Keratinocyte (primary cell): ENCODE measurements around the gene HCCS. TPM values are rescaled to one million over a fixed set of nuclear protein-coding genes. Genes with fewer than 3 reads are reported as not detected.
"Not testable (repeated sequence)": the region's sequence is repeated elsewhere in the genome, so short reads cannot be mapped to it uniquely, and the experiment has no call there.

Source experiments
- DNase-seq: peaks from one replicate; pipeline ENCODE4 v3.0.0-alpha.2; 2011; ENCODE audit warnings: low read depth, missing footprints, low spot score
- FAIRE-seq: peaks from 2 replicates; lab custom pipeline; 2011; peaks lifted over from hg19 to GRCh38; lab: Jason Lieb, UNC
- H2AFZ ChIP-seq: 2 replicates; pipeline ENCODE4 v1.6.0; 2012; ENCODE audit warnings: low read length, control low read depth, inconsistent platforms; ENCODE audit not compliant: control insufficient read depth
- H3K27ac ChIP-seq: 2 replicates; pipeline ENCODE4 v1.5.1; 2011; ENCODE audit warnings: low read length; ENCODE audit not compliant: control insufficient read depth, insufficient read depth
- H3K27me3 ChIP-seq: 3 replicates; pipeline ENCODE4 v1.6.0; 2011; ENCODE audit warnings: low read length; ENCODE audit not compliant: control insufficient read depth, insufficient read depth; ENCODE audit errors: extremely low read depth
- H3K36me3 ChIP-seq, 2 experiments: 2 replicates in 1 of 2; 3 replicates in 1 of 2; pipeline ENCODE4 v1.5.1; 2011; ENCODE audit warnings: low read length in 2 of 2, mild to moderate bottlenecking in 1 of 2; ENCODE audit not compliant: control insufficient read depth in 2 of 2, insufficient read depth in 2 of 2; ENCODE audit errors: extremely low read depth in 1 of 2
- H3K4me1 ChIP-seq: 3 replicates; pipeline ENCODE4 v1.5.1; 2011; ENCODE audit warnings: low read length; ENCODE audit not compliant: control insufficient read depth, insufficient read depth; ENCODE audit errors: extremely low read depth
- H3K4me2 ChIP-seq: 3 replicates; pipeline ENCODE4 v1.6.0; 2011; ENCODE audit warnings: low read depth, low read length; ENCODE audit not compliant: control insufficient read depth, insufficient read depth; ENCODE audit errors: extremely low read depth
- H3K4me3 ChIP-seq, 3 experiments: fragments of 200-600 bp in 1 of 3; sonication (generic) in 1 of 3; 2 replicates in 2 of 3; 3 replicates in 1 of 3; pipeline ENCODE4 v1.5.1; 2011 to 2016; ENCODE audit warnings: low read length in 3 of 3, mild to moderate bottlenecking in 3 of 3, control low read depth in 2 of 3, inconsistent platforms in 1 of 3, low read depth in 1 of 3, mixed read lengths in 1 of 3, mixed run types in 1 of 3, moderate library complexity in 1 of 3; ENCODE audit not compliant: control insufficient read depth in 2 of 3, insufficient read depth in 2 of 3; ENCODE audit errors: extremely low read depth in 1 of 3
- H3K79me2 ChIP-seq: 2 replicates; pipeline ENCODE4 v1.6.0; 2012; ENCODE audit warnings: low read length; ENCODE audit not compliant: control insufficient read depth, insufficient read depth
- H3K9ac ChIP-seq: 3 replicates; pipeline ENCODE4 v1.6.0; 2011; ENCODE audit warnings: low read length; ENCODE audit not compliant: control insufficient read depth, insufficient read depth; ENCODE audit errors: extremely low read depth
- H3K9me1 ChIP-seq: 3 replicates; pipeline ENCODE4 v1.6.0; 2011; ENCODE audit warnings: low read length; ENCODE audit not compliant: control insufficient read depth, insufficient read depth; ENCODE audit errors: extremely low read depth
- H3K9me3 ChIP-seq: 2 replicates; pipeline ENCODE4 v1.5.1; 2012; ENCODE audit warnings: low read depth, low read length; ENCODE audit not compliant: control insufficient read depth
- H4K20me1 ChIP-seq: 3 replicates; pipeline ENCODE4 v1.6.0; 2011; ENCODE audit warnings: low read length; ENCODE audit not compliant: control insufficient read depth, insufficient read depth; ENCODE audit errors: extremely low read depth
- EZH2 ChIP-seq: IDR thresholded peaks from one replicate; pipeline ENCODE4 v1.6.1; 2012; ENCODE audit warnings: inconsistent platforms, mild to moderate bottlenecking, low read length, moderate library complexity
- dilution Hi-C: fragments of 300-500 bp; cut with MboI; formaldehyde crosslinking; loops from one replicate; pipeline ENCODE4 v1.7.0; 2020; ENCODE audit warnings: low sequenced_read_pairs; ENCODE audit not compliant: extremely low pct_ligation_motif_present
- polyA plus RNA-seq, 5 experiments: library from polyadenylated mRNA; depleted of rRNA in 3 of 5; stranded (reverse) in 3 of 5; stranded (forward) in 1 of 5; unstranded in 1 of 5; fragments of >200 nt; gene quantifications; 1 replicate in 1 of 5; 2 replicates in 3 of 5; 3 replicates in 1 of 5; pipeline versions ENCODE4 v1.2.1 to v1.2.3, GENCODE V29; 2011 to 2012; ENCODE audit warnings: missing spikeins in 2 of 5, low read depth in 1 of 5, low replicate concordance in 1 of 5
- TF ChIP-seq, protein P1 (sequence below), 3 experiments: IDR thresholded peaks in 1 of 3; conservative IDR thresholded peaks in 1 of 3; optimal IDR thresholded peaks in 1 of 3; 2 replicates in 2 of 3; 3 replicates in 1 of 3; pipeline versions ENCODE3 to v1.5.1; 2011; ENCODE audit warnings: low read length in 3 of 3, mild to moderate bottlenecking in 3 of 3, moderate library complexity in 2 of 3, control low read depth in 1 of 3, inconsistent platforms in 1 of 3; ENCODE audit not compliant: insufficient read depth in 2 of 3; ENCODE audit errors: extremely low read depth in 1 of 3

Gene HCCS
- polyA plus RNA-seq, 1 donor (not counting 4 experiments of a cell fraction or from before 2014, with no cell fraction given): 45.3 TPM

DNA sequence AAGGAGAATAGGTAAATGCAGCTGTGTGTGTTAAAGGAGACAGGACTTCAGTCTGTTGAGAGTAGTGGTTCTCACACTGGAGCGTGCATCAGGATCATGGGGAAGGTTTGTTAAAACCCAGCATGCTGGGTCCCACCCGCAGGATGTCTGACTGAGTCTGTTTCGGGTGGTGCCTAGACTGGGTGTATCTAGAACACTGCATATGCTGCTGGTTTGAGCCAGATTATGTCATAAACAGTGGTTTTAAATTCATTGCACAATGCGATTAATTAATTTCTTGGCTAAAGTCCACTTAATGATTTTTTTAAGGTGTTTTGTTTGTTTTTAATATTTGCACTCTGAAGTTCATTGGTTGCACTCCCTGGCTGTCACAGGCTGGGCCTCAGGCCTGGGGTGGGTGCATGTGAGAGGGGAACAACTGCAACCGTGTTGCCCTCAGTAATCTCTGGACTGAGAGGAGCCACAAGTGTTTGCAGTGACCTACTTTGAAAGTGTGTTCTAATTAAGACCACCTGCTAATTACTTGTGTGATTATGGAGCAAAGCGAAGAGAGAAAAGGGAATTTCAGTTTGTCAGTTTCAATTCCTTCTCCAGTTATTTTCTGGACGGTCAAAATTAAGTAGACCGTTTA lies 8.3 kb downstream of the HCCS start:
- no peak overlapping the region for H2AFZ ChIP-seq
- no peak for DNase-seq
- H3K4me3 ChIP-seq: no peak overlapping the region
- H3K4me1 ChIP-seq: no peaks in the 10 kb centered on the region
- H3K27ac ChIP-seq: no peak overlapping the region
- H3K9me1 ChIP-seq: no peaks in the 10 kb centered on the region
- no peak overlapping the region for H3K4me2 ChIP-seq
- peaks cover 7 to 14% of the 10 kb centered on the region in 2 experiments for H3K36me3 ChIP-seq
- FAIRE-seq: no peak
- peaks cover 2% of the 10 kb centered on the region for H3K79me2 ChIP-seq
- no peaks in the 10 kb centered on the region for H3K27me3 ChIP-seq
- dilution Hi-C loops: no loop called here
- no peaks in the 10 kb centered on the region for H3K9me3 ChIP-seq
- TF ChIP-seq, protein P1, sequence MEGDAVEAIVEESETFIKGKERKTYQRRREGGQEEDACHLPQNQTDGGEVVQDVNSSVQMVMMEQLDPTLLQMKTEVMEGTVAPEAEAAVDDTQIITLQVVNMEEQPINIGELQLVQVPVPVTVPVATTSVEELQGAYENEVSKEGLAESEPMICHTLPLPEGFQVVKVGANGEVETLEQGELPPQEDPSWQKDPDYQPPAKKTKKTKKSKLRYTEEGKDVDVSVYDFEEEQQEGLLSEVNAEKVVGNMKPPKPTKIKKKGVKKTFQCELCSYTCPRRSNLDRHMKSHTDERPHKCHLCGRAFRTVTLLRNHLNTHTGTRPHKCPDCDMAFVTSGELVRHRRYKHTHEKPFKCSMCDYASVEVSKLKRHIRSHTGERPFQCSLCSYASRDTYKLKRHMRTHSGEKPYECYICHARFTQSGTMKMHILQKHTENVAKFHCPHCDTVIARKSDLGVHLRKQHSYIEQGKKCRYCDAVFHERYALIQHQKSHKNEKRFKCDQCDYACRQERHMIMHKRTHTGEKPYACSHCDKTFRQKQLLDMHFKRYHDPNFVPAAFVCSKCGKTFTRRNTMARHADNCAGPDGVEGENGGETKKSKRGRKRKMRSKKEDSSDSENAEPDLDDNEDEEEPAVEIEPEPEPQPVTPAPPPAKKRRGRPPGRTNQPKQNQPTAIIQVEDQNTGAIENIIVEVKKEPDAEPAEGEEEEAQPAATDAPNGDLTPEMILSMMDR (optimal IDR thresholded peaks at IDR 0.05 in 1 of 3, IDR thresholded peaks at IDR 0.05 in 1 of 3, conservative IDR thresholded peaks at IDR 0.05 in 1 of 3; ENCODE audit: extremely low read depth in 1 of 3, insufficient read depth in 2 of 3, low read length in 3 of 3): no peak
- no peak for TF ChIP-seq EZH2
- no peak overlapping the region for H3K9ac ChIP-seq
- H4K20me1 ChIP-seq: no peaks in the 10 kb centered on the region

DNA sequence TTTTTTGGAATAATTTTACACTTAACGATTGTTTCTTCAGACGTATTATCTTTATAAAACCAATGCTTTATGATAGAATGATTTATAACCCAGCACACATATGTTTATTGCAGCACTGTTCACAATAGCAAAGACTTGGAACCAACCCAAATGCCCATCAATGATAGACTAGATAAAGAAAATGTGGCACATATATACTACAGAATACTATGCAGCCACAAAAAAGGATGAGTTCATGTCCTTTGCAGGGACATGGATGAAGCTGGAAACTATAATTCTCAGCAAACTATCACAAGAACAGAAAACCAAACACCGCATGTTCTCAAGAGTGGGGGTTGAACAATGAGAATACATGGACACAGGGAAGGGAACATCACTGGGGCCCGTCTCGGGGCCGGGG lies 12.0 kb downstream of the HCCS start:
- DNase-seq, FAIRE-seq, H3K4me2 ChIP-seq, H3K27me3 ChIP-seq, H3K9ac ChIP-seq, H3K27ac ChIP-seq, dilution Hi-C loops, H4K20me1 ChIP-seq, H3K9me1 ChIP-seq, H3K4me1 ChIP-seq, H3K36me3 ChIP-seq, H3K9me3 ChIP-seq, H2AFZ ChIP-seq, H3K4me3 ChIP-seq, H3K79me2 ChIP-seq: not testable (repeated sequence)

- H3K4me2 ChIP-seq: no peak overlapping the region
- no peaks in the 10 kb centered on the region for H3K9me3 ChIP-seq
- no peaks in the 10 kb centered on the region for H3K4me1 ChIP-seq
- FAIRE-seq (no peak), DNase-seq (no peak)
- no peaks in the 10 kb centered on the region for H3K9me1 ChIP-seq
- TF ChIP-seq, protein P1 (optimal IDR thresholded peaks at IDR 0.05 in 1 of 3, IDR thresholded peaks at IDR 0.05 in 1 of 3, conservative IDR thresholded peaks at IDR 0.05 in 1 of 3; ENCODE audit: extremely low read depth in 1 of 3, insufficient read depth in 2 of 3, low read length in 3 of 3): no peak
- H3K79me2 ChIP-seq: no peaks in the 10 kb centered on the region
- H4K20me1 ChIP-seq: no peaks in the 10 kb centered on the region
- no peak overlapping the region for H3K4me3 ChIP-seq
- dilution Hi-C loops: no loop called here
- no peak overlapping the region for H2AFZ ChIP-seq
- H3K27me3 ChIP-seq: no peaks in the 10 kb centered on the region
- no peak overlapping the region for H3K9ac ChIP-seq
- peaks cover 2 to 7% of the 10 kb centered on the region in 2 experiments for H3K36me3 ChIP-seq
- no peak overlapping the region for H3K27ac ChIP-seq
Observed at GRCh38 chrX:11124112-11124511, 13.0 kb downstream of the HCCS start.
